Measurements from ENCODE around the gene MARVELD3.
"Not testable (repeated sequence)": the region's sequence is repeated elsewhere in the genome, so short reads cannot be mapped to it uniquely, and the experiment has no call there.

The MARVELD3 gene

DNA sequence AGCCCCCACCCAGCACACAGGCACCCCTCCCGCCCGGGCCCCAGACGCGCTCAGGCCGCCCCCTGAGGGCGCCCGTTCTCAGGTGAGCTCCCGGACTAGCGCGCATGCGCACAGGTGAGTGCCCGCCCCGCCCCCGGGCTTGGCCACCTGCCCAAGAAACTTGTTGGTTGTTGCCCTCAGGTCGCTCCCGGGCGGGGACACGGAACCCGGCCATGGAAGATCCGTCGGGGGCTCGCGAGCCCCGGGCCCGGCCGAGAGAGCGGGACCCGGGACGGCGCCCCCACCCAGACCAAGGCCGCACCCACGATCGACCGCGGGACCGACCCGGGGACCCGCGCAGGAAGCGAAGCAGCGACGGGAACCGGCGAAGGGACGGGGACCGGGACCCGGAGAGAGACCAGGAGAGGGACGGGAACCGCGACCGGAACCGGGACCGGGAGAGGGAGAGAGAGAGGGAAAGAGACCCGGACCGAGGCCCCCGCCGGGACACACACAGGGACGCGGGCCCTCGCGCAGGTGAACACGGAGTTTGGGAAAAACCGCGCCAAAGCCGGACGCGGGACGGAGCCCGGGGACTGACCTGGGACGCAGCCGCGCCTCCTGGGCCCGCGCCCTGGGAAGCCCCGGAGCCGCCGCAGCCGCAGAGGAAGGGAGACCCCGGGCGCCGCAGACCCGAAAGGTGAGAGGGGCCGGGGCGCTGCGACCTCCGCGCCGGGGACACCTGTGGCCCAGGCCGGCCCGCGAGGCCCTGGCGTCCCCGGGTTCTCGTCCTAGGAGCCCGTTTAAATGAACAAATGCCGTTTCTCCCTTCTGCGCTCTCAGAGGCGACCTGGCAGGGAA, at the start of gene MARVELD3:
MARVELD3 (plus strand) TSS at position 167 of the 840 bp plus-strand sequence; CDS start at position 213, 46 bp downstream.
- peak in 1 of 2 donors; percentile 32 for DNase-seq

GRCh38 chr16:71576971-71577370, 49.0 kb upstream of the MARVELD3 start, which contains the start of gene TAT:
TAT (minus strand) TSS chr16:71577092; CDS start chr16:71576415, 677 bp downstream.
- no peak for DNase-seq

- not testable (repeated sequence) for DNase-seq
These were observed 43.5 kb upstream of the MARVELD3 start for GRCh38 chr16:71582553-71582848.

DNA sequence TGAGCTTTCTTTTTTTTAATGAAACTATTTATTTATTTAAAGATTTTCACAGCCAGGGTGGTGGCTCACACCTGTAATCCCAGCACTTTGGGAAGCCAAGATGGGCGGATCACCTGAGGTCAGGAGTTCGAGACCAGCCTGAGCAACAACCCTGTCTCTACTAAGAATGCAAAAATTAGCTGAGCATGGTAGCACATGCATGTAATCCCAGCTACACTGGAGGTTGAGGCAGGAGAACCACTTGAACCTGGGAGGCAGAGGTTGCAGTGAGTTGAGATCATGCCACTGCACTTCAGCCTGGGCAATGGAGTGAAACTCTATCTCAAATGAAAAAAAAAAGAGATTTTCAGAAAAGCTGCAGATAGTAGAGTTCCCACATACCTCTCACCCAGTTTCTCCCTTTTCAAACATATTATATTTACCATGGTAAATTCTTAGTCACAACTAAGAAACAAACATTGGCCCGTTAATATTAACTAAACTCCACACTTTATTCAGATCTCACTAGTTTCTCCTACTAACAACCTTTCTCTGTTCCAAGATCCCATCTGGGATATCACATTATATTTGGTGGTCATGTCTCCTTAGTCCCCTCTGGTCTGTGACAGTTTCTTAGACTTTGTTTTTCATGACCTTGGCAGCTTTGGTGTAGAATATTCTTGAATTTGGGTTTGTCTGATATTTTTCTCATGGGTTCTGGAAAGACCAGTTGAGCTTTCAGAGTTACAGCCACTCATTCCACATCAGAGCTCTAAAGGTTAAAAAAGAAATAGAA, 41.3 kb upstream of the MARVELD3 start:
- no peak for DNase-seq

DNA sequence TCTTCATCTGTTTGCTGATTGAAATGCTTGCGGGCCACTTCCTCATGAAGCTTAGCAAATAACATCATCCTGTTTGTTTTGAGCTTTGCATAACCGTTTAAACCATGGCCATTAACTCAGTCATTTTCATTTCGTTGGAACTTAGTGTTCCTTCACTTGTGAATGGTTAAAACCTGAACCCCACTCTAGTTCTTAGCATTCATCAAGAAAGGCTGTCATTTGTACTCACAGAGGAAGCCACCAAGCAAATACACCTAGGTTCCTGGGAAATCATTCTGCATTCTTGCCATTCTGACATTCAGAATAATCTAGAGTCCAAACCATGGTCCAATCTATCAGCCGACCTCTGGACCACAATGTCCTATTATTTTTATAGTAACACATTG, 40.7 kb upstream of the MARVELD3 start:
- DNase-seq = no peak

GRCh38 chr16:71589334-71589733, 36.6 kb upstream of the MARVELD3 start:
- not testable (repeated sequence) for DNase-seq

DNA sequence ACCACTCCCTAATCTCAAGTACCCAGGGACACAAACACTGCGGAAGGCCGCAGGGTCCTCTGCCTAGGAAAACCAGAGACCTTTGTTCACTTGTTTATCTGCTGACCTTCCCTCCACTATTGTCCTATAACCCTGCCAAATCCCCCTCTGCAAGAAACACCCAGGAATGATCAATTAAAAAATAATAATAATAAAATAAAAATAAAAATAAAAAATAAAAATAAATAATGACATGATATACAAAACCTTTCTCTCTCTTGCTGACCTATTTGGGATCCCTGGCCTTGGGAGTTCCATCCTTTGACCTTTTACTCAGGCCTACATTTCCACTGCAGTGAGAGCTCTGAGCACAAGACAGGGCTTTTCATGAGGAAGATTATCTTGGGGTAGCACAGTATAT, 35.9 kb upstream of the MARVELD3 start:
- DNase-seq = not testable (repeated sequence)

DNA sequence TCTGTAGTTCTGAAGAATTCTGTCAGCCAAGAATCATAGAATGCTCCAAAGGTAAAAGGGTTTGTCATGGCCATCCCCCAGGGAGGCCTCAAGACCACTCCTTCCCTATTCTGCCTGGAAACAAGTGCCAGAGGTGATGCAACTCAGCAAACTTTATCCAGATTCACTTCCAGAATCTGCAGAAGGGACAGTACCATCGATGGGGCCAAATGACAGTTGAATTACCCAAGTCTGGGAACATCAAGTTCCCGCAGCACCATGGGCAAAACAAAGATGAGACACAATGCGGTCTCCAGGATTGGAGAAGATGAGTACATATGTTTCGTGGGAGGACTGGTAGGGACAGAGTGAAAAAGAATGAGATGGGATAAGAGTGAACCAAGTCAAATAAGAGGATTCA, 35.4 kb upstream of the MARVELD3 start:
- DNase-seq = no peak

- no peak for DNase-seq
These were observed 34.1 kb upstream of the MARVELD3 start for GRCh38 chr16:71591917-71592316.

- no peak for DNase-seq
These were observed 32.7 kb upstream of the MARVELD3 start for GRCh38 chr16:71593048-71593999.

GRCh38 chr16:71594000-71594646, 31.9 kb upstream of the MARVELD3 start:
- no peak for DNase-seq

DNA sequence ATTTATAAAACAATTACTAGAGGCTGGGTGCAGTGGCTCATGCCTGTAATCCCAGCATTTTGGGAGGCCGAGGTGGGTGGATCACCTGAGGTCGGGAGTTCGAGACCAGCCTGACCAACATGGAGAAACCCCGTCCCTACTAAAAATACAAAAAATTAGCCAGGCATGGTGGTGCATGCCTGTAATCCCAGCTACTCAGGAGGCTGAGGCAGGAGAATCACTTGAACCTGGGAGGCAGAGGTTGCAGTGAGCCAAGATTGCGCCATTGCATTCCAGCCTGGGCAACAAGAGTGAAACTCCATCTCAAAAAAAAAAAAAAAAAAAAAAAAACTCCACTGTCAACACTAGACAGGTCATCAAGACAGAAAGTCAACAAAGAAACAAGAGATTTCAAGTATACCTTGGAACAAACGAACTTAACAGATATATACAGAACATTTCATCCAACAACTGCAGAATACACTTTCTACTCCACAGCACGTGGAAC, 30.6 kb upstream of the MARVELD3 start:
- not testable (repeated sequence) for DNase-seq

GRCh38 chr16:71598426-71598825, 27.6 kb upstream of the MARVELD3 start:
- not testable (repeated sequence) for DNase-seq

DNA sequence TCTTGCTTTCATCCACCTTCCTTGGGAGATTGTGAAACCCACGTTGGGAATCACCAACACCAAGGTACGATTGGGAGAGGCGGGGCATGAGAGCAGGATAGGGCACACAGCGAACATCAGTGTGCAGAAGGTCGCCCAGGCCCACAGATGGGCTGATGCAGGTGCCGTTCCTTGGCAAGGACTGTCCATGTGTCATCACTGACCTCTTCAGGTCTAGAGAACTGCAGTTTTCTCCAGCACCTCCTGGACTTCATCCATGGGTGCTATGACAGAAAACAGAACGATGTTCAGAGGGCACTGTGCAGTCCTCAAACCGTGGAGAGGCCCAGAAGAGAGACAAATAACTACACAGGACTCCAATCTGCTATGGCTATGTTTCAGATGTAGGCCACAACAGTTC, 25.2 kb upstream of the MARVELD3 start:
- no peak for DNase-seq

DNA sequence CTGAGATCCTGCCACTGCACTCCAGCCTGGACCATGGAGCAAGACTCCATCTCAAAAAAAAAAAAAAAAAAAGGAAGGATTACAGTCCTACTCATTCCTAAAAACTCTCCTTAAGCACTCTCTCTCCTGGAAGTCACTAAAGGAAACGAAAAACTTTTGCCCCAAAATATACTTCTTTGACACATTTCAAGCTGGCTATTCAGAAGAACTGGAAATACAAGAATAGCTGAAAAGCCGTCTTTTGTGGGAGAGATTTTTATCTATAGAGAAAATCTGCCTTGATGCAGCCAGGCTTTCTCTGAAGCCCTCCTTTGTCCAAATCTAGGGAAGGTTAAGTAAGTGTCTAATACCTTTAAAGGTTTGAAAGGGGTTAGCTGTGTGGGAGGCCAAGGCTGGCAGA, 16.9 kb upstream of the MARVELD3 start:
- no peak for DNase-seq

DNA sequence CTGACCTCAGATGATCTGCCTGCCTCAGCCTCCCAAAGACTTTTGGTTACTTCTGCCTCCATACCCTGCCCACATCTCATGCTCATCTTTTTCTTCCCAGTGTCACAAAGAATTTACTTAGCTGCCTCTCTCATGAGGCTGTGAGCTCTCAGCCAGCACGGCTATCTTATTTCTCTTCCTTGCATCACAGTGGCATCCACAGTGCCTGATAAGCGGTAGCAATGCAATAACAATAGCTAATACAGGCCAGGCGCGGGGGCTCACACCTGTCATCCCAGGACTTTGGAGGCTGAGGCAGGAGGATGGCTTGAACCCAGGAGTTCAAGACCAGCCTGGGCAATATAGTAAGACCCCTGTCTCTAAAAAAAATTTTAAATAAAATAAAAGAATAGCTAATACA, 15.5 kb upstream of the MARVELD3 start:
- no peak for DNase-seq

DNA sequence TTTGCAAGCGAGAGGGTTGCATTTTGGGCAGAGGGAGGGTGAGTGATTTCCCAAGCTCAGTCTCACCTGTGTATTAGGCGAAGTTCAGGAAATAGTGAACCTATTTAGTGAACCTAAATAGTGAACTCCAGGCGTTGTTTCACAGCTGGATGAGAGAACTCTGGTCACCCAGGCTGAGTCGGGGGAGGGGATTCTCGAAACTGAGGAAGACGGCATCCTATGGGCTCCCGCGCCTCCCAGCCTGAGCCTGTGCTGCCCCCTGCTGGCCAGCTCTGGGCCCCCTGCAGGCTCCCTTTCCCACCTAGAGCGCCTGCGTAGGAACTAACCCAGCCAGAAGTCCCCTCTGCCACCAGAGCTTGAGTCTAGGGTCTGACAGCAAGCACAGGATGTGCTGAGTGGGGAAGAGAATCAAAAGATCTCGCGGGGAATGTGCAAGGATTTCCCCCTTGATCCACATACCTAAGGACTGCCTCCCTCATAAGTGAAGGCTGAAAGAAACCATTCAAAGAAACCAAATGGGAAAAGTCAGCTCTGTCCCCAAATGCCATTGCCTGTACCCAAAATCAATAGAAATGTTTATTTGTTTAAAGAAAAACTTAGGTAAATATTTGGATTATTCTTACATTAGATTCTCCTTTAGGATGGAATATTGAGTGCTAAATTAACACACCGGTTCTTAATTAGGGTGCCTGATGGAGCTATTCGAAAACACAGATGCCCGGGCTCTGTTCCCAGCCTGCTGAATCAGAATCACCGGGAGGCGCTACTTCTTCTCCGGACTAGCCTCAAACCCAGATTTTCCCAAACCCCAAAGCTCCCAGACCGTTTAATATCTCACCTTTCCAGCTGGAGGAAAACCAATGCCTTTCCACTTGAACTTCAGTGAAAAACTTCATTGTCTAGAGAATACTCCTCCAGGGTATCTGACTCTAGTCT, 14.8 kb upstream of the MARVELD3 start:
- DNase-seq = peak; percentile 86 to 88

DNA sequence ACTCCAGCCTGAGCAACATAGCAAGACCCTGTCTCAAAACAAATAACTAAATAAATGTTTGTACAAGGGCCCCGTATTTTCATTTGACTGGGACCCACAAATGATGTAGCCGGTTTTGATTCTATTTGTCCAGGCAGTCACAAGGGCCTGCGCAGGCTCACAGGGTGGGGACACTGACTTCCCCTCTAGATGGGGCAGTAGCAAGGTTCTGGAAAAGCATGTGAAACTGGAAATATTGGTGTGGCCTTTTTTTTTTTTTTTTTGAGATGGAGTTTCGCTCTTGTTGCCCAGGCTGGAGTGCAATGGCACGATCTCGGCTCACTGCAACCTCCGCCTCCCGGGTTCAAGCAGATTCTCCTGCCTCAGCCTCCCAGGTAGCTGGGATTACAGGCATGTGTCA, 11.0 kb upstream of the MARVELD3 start:
- not testable (repeated sequence) for DNase-seq

DNA sequence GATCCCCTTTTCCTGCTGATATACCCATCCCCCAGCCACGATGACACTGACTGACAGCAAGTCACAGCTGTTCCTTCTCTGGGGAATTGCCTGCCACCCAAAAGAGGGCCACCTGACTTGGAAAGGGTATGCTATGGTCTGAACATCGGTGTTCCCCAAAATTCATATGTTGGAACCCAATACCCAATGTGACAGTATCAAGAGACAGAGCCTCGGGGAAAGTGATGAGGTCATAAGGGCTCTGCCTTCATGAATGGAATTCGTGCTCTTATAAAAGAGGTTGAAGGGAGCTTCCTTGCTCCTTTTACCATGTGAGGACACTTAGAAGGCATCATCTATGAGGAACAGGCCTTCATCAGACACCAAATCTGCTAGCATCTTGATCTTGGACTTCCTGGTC, 7.6 kb upstream of the MARVELD3 start:
- no peak for DNase-seq

GRCh38 chr16:71622088-71622487, 3.9 kb upstream of the MARVELD3 start:
- DNase-seq = no peak

DNA sequence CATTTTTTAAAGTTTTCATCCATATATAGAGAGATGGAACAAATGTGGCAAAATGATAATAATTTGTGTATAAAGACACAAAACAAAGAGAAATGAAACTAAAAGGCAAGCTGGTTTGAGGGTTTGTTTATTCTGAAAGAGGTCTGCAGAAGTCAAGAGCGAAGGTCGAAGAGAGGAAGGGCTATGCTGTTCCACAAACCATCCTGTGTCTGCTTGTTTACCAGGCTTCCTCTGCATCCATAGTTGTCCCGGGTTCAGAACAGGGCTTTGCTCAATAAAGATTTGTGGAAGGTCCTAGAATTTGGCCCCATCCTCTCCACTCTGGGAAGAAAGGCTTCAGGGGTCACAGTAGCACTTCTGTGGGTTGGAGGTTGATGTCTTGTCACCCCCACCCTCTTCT, 2.4 kb upstream of the MARVELD3 start:
- no peak for DNase-seq

All from stimulated activated CD4-positive, alpha-beta T cell treated with anti-CD3 and anti-CD28 coated beads, Interleukin-2, amount 100 ng/mL, for 24 hours (primary cell).